Dermis blood vessel endothelial cell (primary cell): ENCODE data around the gene NCBP2L. TPM values are rescaled to one million over a fixed set of nuclear protein-coding genes. Genes with fewer than 3 reads are reported as not detected.
"Not testable (repeated sequence)": the region's sequence is repeated elsewhere in the genome, so short reads cannot be mapped to it uniquely, and the experiment has no call there.

Experiments used
- DNase-seq: peaks from one replicate; pipeline ENCODE4 v3.0.0; 2010
- total RNA-seq: library from RNA; depleted of rRNA; stranded (reverse); fragments of >200 nt; gene quantifications from 2 replicates; pipeline ENCODE4 v1.2.3, GENCODE V29; 2014

The NCBP2L gene
- total RNA-seq, 1 donor from 2014 or later: not detected

DNA sequence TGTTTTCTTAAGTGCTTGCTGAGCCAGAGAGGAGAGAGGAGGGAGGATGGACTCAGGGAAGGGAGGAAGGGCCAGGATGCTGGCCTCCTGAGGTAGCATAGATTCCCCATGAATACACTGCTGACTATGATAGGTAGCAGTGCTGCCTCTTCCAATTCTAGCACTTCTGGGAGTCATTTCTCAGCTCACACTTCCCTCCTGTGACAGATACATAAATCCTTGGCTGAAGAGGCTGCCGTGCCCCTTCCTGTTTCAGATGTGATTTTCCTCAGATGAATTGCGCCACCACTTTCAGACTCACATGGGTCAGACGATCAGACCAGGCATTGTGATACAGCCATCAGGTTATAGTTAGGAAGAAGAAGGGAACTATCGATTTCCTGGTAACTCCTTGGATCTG lies 24.3 kb upstream of the NCBP2L start:
- no peak for DNase-seq

DNA sequence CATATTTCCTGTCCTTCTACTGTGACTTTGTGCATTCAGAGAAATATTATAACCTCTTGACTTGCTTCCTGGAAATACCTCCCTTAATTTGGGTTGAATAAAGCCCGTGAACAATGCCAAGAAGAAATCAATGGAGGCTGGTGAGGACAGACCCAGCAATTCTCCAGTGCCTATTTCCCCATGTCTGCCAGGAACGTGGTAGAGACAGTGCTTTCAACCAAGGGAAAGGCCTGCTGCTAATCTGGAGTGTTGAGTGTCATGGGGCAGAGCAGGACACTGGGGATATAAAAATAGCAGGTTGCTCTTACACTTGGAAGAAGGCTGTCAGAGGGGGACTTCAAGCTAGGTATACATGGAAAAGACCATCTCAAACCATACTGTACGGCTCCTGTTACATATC lies 21.8 kb upstream of the NCBP2L start:
- DNase-seq: no peak

DNA sequence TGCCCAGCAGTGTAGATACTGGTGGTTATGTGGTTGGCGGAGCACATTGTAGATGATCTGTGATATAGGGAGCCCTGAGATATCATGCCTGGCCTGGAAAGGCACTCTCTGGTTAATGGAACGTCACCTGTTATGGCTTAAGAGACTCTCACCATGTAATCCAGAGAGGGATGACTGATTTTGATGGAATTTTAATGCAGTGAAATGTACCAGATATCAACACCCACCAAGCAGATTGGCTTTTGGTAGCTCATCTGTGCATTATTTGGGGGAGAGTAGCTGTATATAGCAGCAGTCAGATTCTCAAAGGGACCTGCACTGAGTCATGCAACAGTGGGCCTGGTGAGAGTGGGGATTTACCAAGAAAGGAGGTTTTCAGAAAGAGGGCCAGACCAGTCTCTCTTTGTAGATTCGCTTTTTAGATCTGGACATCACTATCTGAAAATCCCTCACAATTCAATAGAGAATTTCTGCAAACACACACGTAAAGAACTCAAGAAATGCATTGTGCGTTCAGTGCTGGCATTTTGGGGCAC lies 19.2 kb upstream of the NCBP2L start:
- DNase-seq: no peak

DNA sequence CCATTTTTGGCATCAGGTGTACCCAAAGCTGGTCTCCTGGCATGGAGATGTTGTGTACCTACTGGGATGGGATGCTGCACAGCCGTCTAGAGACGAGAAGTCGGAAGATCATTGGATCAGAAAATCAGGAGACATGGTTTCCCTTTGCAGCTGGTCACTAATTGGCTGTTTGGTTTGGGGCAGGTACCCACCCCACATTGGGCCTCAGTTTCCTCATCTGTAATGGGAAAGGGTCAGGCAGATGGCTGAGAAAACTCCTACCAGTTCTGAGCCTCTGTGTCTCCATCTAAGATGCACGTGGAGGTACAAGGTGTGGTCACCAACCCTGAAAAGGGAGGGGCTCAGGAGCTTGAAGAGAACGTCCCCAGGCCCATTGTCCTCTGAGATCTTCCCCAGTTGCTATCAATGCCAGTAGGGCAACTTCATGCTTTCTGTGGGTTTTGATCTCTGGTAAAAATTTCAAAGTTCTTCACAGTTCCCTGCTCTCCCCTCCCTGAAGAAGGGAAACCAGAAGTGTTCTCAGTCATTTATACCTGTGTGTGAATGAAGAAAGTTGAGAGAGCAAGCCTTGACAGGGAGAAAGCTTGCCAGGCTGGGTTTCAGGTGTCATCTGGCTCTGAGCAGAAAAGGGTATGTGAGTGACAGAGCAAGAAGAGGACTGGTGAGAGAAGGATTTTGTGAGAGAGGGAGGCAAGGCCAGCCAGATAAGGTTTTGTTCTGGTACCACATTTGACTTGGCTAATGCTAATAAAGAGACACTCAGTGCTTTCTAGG lies 17.0 kb upstream of the NCBP2L start:
- DNase-seq: no peak

DNA sequence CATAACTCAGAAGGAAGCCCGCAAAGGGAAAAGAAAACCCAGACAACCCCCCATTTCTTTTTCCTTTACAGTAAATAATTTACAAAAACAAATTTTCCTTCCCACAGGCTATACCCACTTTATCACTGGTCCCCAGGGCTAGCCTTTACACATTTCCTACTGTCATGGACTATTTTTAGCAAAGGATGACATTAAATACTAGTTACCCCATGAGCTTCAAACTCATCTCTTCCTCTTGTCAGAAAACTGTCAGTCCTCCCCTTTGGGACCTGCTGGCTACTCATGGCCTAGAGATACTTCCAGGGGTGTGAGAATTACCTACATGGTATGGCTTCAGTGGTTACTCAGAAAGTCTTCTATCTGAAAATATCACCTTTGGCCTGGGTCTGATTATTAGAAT lies 13.9 kb upstream of the NCBP2L start:
- no peak for DNase-seq

DNA sequence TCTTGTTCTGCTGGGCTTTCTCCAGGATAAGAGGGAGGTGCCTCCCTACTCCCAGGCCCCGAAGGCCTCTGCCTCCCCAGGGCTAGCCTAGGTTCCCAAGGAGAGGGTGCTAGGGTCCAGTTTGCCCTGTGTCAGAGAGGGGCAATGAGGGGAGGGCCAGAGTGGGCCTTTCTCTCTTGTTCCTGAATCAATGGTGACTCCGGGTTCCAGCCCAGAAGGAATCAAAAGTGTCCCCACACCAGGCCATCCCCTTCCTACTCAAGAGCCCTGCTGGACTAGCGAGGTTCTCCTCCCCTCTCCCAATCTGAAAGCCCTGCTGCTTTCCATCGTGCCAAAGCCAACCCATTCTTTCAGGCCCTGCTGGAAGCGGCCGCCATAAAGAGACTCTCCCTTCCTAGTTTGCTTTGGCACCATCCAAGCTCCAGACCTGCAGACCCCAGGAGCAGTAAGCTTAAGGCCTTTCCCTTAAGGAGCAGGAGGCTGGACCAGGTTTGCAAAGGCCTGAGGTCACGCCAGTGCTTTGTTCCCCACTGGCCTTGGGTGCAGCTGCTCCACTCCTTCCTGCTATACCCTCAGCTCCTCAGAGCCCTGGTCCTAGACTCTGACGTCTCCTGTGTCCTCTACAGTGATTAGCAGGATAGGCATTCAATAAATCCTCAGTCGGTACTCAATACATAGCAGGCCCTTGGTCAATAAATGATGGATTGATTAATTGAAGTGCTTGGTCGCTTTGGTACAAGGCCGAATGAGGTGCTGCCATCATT lies 12.5 kb upstream of the NCBP2L start:
- DNase-seq: no peak

DNA sequence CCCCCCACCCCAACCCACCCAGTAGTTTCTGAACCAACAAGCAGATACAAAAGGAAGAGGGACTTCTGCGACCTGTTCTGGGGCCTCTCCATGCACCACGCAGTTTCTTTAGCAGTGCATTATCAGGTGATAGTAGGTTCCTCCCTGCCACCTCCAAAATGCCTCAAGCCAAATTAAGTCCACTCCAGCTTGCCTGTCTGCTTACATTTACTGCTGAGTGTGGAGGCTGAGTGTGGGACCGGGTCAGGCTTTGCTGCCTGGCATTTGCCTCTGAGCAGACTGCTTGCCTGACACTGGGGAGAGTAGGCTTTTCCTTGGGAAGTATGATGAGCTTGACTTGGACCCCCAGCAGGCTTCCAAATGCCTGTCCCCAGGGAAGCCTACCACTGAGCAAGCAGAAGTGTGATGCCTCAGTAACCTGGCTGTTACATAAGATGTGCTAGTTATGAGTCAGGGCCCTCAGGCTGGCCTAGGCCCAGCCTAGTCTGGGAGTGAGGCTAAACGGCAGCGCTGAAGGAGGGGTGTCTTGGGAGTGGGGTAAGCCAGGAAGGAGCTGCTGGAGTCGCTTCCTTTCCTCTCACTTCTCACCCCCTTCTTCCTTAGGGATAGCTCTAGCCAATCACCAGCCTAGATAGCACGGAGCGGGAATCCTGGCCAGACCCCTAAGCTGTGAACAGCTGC lies 10.9 kb upstream of the NCBP2L start:
- no peak for DNase-seq

DNA sequence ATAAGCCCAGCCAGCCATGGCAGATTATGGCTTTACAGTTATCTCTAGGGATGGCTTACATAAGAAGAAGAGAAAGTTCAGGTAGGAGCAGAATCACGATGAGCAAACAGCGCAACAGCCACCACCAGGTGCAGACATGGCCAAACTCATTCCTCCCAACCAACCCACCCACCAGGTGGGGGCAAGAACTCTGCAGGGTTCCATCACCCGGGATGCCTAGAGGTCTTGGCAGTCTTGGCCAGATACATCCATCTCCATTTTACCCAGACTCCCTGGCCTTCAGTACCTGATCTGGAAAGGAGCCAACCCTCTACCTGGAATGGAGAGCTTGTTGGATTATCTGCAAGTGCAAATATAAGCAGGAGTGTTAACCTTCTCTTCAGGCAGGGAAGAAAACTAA lies 9.5 kb upstream of the NCBP2L start:
- no peak for DNase-seq

DNA sequence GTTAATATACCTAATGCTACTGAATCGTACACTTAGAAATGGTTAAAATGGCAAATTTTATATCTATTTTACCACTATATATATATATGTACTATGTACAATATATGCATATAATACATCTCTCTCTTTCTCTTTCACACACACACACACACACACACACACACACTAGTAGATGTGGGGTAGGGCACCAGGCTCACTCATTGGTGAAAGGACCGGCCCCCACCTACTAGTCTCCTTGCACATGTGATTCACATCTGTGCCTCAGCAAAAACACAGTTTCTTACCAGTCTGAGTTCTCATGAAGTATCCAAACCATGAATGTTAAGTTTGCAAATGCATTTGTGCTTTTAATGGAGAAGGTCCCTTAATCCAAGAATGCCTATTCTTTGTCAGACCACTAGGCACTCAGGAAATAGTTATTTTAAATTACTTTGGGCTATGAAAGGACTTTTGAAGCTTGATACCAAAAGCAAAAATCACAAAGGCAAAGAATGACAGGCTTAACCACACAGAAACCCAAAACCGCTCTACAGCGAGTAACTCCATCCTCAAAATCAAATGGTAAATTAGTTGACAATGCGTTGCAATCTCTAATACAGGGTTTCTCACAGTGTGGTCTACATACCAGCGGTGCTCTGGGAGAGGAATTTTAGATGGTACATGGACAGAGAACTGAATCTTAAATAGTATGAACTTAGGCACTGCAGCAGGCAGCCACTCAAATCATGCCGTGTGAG lies 7.8 kb upstream of the NCBP2L start:
- no peak for DNase-seq

DNA sequence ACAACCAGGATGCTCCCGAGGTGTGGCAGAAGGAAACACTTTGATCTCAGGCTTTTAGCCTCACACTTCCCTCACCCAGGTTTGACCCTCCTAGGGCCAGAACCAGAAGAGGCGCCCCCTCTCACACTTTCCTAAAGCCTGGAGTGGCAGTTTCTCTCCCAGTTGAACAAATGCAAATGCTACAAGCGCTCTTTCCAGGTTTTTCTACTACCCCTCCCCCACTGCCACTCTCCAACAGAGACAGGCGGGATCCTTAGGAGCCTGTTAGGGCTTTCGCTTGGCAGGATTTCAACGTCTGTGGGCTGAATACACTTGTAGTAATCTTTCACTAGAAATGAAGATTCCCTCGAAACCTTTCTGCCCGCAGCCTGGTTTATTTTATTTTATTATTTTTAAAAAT lies 4.3 kb upstream of the NCBP2L start:
- DNase-seq: no peak

DNA sequence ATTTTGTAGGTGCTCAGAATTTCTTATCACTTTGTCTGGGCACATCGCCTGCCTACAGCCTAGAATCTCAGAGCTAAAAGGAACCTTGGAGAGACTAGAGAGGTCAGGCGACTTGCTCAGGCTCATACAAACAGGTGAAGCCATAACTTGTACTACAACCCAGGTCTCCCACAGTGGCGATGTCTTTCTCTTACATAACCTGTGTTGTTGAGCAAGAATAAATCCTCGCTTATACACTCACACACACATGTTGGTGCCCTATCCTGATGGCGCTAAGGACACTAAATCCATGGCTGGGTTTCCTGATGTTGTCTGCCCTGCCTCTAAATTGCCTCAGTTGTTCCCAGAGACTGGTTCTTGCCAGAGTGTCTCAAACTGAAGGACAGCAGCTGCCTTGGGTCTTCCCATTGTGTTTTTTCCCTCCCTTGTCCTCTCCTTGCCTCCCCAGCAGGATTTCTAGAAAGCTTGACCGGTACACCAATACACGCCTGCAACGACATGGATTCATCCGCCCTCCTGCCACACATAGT lies 3.6 kb upstream of the NCBP2L start:
- DNase-seq: no peak

DNA sequence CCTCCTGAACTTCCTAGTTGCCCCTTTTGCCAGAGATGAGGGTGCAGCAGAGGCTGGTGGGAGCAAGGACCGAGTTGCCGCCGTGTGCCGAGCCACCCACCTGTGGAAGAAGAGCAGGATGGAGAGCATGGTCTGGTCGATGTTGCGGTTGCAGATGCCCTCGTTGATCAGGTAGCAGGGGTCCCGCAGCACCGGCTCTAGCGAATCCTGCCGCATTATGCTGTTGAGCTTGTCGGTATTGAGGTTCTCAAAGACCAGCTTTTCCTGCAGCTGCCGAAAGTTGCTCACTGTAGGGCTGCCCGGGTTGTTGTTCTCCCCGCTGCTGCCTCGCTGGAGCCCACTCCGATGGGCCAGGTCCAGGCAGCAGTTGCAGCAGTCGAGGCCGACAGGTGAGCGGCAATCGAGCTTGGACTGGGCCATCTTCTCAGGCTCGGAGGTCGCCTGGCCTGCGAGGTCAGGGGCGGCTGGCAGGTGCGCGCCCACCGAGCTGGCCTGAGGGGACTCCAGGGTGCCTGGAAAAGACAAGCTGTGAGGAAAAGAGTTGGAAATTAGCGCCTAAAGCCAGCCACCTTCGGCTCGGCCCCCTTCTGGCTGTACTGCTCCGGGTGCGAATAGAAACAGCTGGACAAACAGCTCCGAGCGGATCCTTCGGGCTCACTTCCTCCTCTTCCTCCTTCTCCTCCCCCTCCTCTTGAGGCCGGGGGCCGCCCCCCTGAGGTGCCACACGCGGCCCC lies 2.4 kb upstream of the NCBP2L start:
- peak; percentile 4 for DNase-seq

DNA sequence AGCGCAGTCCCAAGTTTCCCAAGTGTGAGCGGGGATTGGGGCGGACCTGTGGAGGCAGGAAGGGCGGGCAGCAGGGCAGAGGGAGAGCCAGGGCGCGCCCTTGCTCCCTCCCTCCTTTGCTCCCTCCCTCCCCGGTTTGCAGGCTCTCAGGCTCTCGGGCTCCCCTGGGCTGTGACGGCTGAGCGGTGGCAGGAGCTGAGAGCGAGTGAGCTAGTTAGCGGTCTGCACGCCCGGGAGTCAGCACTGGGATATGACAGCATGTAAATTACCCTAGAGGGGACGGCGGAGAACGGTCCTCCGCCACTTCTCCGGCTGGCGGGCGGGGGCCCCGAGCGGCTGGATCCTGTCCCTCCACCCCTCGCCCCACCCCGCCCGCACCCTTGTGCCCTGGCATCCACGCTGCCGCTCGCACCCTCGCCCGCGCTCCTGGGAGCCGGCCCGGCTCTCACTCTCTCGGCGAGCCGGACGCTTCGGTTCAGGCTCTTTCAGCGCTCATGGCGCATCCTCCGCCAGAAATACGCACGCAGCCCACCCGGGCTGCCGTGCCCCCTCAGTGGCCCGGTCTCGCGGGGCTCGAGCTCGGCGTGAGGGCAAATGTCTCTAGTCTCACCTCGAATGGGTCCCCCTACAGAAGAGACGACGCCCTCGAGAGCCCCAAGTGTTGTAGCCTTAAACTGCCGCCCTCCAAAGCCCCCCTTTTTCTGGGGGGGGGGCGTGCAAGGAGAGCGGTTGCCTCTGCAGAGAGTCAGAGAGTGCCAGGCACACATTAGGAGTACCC lies 1.6 kb upstream of the NCBP2L start, which contains the start of gene TSC22D3:
TSC22D3 (minus strand) TSS at position 54 of the 778 bp plus-strand sequence. CDS start 368 bp downstream, outside the sequence.
- DNase-seq: peak; percentile 68

DNA sequence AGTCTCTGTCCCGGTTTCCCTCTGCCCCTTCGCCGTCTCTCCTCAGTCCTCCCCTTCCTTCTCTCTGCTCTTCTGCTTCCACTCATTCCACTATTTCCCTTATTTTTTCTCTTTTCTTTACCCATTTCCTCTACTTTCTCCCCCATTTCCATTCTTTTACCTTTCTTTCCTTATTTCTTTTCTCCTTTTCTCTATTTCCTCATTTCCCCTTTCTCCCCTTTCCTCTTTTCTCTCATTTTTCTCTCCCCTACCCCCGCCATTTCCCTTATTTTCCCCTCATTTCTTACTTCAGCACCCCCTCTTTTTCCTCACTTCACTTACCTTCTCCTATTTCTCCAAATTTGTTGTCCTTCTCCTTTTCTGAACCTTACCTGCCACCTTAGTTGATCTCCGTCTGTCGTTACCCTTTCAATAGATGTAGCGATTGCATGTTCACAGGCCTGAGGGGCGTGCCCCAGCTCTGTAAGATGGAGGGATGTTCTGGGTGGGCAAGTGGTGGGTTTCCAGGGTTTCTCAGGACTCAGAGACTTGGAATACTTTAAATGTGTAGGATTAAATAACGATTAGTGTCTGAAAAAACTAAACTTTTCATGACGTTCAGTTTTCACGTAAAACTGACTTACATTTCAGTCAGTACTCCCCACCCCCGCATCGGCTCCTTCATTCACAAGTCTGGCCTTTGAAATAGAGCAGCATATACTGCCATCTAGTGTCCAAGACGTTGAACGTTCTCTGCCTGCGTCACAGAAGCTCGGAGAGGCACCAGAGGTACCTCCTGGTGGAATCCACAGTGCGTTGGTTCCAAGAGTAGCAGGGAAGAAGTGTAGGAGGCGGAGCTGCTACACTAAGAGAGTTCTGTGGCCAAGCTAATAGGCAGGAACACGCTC lies 641 bp upstream of the NCBP2L start:
- DNase-seq: peak; percentile 92

DNA sequence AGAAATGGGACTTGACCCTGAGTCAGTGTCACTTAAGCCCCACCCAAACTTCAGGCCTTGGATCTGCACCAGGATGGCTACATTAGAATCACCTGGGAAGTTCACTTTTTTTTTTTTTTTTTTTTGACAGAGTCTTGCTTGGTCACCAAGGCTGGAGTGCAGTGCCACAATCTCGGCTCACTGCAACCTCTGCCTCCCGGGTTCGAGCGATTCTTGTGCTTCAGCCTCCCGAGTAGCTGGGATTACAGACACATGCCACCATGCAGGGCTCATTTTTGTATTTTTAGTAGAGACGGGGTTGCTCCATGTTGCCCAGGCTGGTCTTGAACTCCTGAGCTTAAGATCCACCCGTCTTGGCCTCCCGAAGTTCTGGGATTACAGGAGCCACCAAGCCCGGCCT lies 3.0 kb downstream of the NCBP2L start:
- DNase-seq: no peak

DNA sequence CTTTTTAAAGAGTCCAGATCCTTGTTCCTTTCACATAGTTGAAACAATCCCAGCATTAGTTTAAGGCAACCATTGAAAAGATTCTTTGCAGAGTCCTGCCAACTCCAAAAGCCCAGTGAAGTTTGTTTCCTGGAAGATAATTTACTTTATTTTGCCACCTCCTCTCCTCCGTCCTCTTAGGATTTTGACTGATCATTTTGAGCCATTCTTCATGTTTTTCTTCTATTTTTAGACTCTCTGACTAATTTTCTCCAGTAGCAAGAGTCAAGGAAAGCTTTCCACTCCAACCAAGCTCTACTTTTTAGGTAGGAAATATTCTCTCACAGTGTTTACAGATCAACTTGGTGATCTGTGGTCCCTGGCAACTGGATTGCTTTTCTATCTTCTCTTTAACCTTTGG lies 10.3 kb downstream of the NCBP2L start:
- DNase-seq: no peak

DNA sequence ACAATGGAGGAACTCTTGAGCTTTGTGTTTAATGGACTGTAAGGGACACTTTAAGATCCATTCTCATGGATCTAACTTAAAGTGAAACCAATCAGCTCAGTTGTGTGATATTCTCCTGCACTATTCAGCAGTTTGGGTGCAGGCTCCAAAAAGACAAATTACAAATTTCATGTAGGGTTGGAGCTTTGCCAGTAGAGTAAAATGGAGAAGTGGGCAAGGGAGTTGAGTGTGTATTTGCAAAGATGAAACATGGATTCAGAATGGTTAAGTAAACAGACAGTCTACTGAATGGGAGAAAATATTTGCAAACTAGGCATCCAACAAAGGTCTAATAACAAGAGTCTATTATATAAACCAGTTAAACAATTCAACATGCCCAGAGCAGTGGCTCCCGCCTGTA lies 26.9 kb downstream of the NCBP2L start:
- no peak for DNase-seq

DNA sequence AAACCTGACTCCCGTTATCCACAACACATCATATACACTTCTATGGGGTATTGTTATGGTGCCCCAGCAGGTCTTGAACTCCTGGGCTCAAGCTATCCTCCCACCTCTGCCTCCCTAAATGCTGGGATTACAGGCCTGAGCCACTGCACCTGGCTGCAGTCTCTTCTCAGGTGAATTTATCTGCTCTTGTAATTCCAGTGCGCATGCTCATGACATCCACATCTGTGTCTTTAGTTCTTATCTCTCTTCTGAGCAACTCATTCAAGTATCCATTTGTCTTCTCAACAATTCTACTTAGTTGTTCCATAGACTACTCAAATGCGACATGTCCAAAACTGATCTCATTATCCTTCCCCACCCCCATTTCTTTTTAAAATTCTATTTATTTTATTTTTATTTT lies 27.6 kb downstream of the NCBP2L start:
- DNase-seq: no peak

DNA sequence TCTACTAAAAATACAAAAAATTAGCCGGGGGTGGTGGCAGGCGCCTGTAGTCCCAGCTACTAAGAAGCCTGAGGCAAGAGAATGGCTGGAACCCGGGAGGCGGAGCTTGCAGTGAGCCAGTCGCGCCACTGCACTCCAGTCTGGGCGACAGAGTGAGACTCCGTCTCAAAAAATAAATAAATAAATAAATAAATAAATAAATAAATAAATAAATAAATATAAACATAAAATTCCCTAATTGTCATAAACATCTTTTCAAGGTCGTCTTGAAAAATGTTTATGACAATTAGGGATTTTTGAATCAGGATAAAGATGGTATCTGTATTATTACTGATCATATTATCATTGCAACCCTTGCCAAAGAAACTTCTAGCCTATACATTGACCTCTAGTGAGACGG lies 32.5 kb downstream of the NCBP2L start:
- DNase-seq: not testable (repeated sequence)
